ENCODE results near the gene LETM1. TPM values are rescaled to one million over a fixed set of nuclear protein-coding genes. Genes with fewer than 3 reads are reported as not detected.

Gene LETM1
- total RNA-seq = 10 to 100 TPM; 19.8 to 74.0 (median 30.2) TPM

DNA sequence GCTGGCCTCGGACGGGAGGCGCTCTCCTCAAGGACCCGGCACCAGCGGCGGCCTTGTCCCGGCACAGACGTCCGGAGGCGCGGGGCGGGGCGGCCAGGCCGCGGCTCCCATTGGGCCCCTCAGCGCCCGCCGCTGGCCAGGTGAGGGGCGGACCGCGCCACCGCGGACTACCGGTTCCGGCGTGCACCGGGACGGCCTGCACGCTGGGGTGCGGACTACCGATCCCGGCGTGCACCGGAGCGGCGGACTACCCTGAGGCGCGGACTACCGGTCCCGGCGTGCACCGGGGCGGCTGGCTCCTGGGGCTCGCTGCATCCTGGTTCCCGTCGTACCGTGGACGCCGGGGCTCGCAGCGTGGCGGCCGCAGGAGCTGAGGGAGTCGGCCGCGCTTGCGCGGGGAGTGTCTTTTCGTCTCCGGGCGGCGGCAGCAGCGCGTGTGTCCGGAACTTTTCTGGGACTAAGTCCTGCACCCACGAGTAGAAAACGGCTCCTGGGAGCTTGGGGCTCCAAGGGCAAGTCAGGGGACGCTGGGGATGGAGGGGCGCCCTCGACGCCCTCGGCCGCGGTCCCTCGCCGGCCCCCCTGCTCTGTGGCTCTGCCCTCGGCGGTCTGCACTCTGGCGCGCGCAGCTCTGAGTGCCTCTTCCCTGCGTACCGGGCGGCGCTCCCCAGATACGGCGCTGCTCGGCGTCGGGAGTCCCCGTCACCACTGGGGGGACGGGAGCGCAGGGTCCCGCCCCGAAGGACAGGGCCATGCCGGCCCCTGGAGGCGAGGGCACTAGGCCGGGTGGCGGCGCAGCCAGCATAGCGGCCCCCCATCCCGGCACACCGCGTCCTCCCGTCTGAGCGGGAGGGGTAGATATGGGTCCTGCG is at the start of gene LETM1:
Gene LETM1, minus strand, starts transcription at position 86 of the 872 bp plus-strand sequence. CDS start 206 bp downstream, outside the sequence.
- peak; percentile 87 to 94 (median 93) for ATAC-seq (replicated peaks in 6 of 8)
- peak within 1 kb of the TSS; percentile 64 to 76 for H3K27ac ChIP-seq
- in situ Hi-C loops (cut with MboI; ENCODE audit: low pct_unique_long_range_greater_than_20kb in 2 of 9, low sequenced_read_pairs in 9 of 9, unreplicated experiment in 9 of 9) = no loop called here
- peak within 1 kb of the TSS; percentile 50 to 93 (median 59) for H3K4me3 ChIP-seq
- WGBS, 10 experiments = 1 to 3% methylated on average over 11 to 26 of the region's 107 CpGs; no CpG with 5 or more reads in 8 of the 10 experiments
- peaks cover 21 to 30% of the 10 kb centered on the region in 2 donors for H3K4me1 ChIP-seq (replicated peaks in 1 of 2)

DNA sequence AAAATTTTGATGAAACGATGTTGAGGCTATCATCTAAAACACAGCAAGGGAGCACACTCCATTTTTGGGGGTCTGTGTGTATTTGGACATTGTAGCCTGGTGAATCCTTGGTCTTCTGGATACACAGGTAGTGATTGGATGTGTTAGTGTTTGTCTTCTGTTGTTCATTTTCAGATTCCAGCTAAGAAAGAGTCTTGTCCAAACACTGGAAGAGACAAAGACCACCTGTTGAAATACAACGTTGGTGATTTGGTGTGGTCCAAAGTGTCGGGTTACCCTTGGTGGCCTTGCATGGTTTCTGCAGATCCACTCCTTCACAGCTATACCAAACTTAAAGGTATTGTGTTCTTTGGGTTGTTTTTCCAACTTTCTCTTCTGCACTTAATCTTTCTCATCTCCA is 48.1 kb upstream of the LETM1 start:
- ATAC-seq (replicated peaks in 6 of 8) = no peak
- in situ Hi-C loops (cut with MboI; ENCODE audit: low pct_unique_long_range_greater_than_20kb in 2 of 9, low sequenced_read_pairs in 9 of 9, unreplicated experiment in 9 of 9) = no loop called here
- H3K27ac ChIP-seq = no peak overlapping the region
- WGBS, 10 experiments = 55 to 100% (median 79%) methylated on average over 1 to 3 of the region's 3 CpGs; no CpG with 5 or more reads in 3 of the 10 experiments
- H3K4me1 ChIP-seq (replicated peaks in 1 of 2) = peaks cover 5 to 6% of the 10 kb centered on the region in 2 donors
- H3K4me3 ChIP-seq = no peak overlapping the region

DNA sequence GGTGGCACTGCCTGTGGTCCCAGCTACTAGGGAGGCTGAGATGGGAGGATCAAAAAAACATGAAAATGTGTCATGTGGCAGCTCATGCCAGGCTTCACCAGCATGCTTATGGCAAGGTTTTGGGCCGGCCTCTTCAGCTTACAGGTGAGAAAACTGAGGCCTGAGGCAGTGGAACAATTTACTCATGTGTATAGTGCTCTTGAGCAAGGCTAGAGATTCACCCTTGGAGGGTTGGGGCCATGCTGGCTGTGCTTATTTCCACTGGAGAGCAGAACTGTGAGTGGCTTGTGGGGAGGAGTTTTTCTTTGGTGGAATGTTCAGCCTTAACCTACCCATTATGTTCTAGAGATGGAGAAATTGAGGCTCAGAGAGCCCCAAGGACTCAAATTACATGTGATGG is 47.1 kb upstream of the LETM1 start:
- Histone ChIP-seq H3K4me3 (no peak overlapping the region), H3K4me1 (replicated peaks in 1 of 2) (peaks cover 7 to 8% of the 10 kb centered on the region in 2 donors), H3K27ac (no peak overlapping the region)
- in situ Hi-C loops (cut with MboI; ENCODE audit: low pct_unique_long_range_greater_than_20kb in 2 of 9, low sequenced_read_pairs in 9 of 9, unreplicated experiment in 9 of 9) = no loop called here
- 86% methylated on average over 1 of the region's 1 CpG; no CpG with 5 or more reads in 9 of the 10 experiments for WGBS, 10 experiments
- ATAC-seq (replicated peaks in 6 of 8) = no peak

DNA sequence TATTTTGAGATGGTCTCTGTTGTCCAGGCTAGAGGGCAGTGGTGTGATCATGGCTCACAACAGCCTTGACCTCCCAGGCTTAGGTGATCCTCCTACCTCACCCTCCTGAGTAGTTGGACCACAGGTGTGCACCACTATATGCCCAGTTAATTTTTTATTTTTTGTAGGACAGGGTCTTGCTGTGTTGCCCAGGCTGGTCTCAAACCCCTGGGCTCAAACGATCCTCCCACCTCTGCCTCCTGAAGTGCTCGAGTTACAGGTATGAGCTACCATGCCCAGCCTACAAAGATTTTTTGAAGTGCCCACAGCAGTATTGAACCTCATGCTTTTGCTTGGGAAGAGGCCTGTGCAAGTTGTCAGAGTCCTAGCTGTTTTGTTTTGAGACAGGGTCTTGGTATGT is 46.3 kb upstream of the LETM1 start:
- no peak overlapping the region for H3K27ac ChIP-seq
- no peak for ATAC-seq (replicated peaks in 6 of 8)
- 60 to 100% (median 96%) methylated on average over 1 to 2 of the region's 2 CpGs; no CpG with 5 or more reads in 6 of the 10 experiments for WGBS, 10 experiments
- in situ Hi-C loops (cut with MboI; ENCODE audit: low pct_unique_long_range_greater_than_20kb in 2 of 9, low sequenced_read_pairs in 9 of 9, unreplicated experiment in 9 of 9) = no loop called here
- no peak overlapping the region for H3K4me3 ChIP-seq
- H3K4me1 ChIP-seq (replicated peaks in 1 of 2) = peaks cover 7 to 8% of the 10 kb centered on the region in 2 donors

DNA sequence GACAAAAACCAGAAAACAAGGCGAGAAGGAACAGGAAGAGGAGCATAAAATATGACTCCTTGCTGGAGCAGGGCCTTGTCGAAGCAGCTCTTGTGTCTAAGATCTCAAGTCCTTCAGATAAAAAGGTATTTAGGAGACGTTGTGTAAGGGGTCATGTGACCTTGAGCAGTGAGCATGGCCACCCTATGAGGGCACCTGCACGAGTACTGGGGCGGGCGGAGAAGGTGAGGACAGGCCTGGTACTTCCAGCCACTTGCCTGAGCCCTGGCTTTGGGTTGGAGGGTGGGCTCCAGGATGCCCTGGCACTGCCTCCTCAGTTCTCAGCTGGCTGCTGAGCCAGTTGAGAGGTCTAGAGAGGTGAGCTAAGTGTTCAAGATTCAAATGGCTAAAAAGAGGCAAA is 45.2 kb upstream of the LETM1 start:
- peaks cover 7 to 8% of the 10 kb centered on the region in 2 donors for H3K4me1 ChIP-seq (replicated peaks in 1 of 2)
- in situ Hi-C loops (cut with MboI; ENCODE audit: low pct_unique_long_range_greater_than_20kb in 2 of 9, low sequenced_read_pairs in 9 of 9, unreplicated experiment in 9 of 9) = no loop called here
- no peak overlapping the region for H3K27ac ChIP-seq
- ATAC-seq (replicated peaks in 6 of 8) = no peak
- no peak overlapping the region for H3K4me3 ChIP-seq
- WGBS, 10 experiments = 80 to 100% (median 97%) methylated on average over 1 to 5 of the region's 6 CpGs; no CpG with 5 or more reads in 3 of the 10 experiments

DNA sequence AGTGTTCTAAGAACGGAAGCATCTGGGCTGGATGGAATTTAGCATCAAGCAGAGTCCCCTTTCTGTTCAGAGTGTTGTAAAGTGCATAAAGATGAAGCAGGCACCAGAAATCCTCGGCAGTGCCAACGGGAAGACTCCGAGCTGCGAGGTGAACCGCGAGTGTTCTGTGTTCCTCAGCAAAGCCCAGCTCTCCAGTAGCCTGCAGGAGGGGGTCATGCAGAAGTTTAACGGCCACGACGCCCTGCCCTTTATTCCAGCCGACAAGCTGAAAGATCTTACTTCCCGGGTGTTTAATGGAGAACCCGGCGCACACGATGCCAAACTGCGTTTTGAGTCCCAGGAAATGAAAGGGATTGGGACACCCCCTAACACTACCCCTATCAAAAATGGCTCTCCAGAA is 44.7 kb upstream of the LETM1 start:
- Histone ChIP-seq H3K4me1 (replicated peaks in 1 of 2) (peaks cover 7 to 8% of the 10 kb centered on the region in 2 donors), H3K4me3 (no peak overlapping the region), H3K27ac (no peak overlapping the region)
- in situ Hi-C loops (cut with MboI; ENCODE audit: low pct_unique_long_range_greater_than_20kb in 2 of 9, low sequenced_read_pairs in 9 of 9, unreplicated experiment in 9 of 9) = no loop called here
- WGBS, 10 experiments = 73 to 100% (median 89%) methylated on average over 1 to 12 of the region's 16 CpGs
- no peak for ATAC-seq (replicated peaks in 6 of 8)

DNA sequence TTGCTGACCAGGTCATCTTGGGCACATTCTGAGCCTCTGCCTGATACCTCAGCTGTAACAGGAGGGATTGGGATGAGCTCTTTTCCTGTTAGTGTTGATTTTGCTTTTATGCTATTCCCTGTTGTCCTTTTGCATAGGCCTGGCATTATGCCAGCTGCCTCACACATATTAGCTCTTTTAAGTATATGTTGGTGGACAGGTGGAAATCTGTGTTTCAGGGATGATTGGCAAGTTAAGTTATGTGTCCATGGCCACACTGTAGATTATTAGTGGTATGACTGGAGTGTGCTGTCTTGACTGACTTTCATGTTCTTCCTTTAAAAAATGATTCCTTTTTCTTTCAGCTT is 44.1 kb upstream of the LETM1 start:
- ATAC-seq (replicated peaks in 6 of 8) = no peak
- peaks cover 7 to 8% of the 10 kb centered on the region in 2 donors for H3K4me1 ChIP-seq (replicated peaks in 1 of 2)
- in situ Hi-C loops (cut with MboI; ENCODE audit: low pct_unique_long_range_greater_than_20kb in 2 of 9, low sequenced_read_pairs in 9 of 9, unreplicated experiment in 9 of 9) = no loop called here
- no peak overlapping the region for H3K27ac ChIP-seq
- H3K4me3 ChIP-seq = no peak overlapping the region

DNA sequence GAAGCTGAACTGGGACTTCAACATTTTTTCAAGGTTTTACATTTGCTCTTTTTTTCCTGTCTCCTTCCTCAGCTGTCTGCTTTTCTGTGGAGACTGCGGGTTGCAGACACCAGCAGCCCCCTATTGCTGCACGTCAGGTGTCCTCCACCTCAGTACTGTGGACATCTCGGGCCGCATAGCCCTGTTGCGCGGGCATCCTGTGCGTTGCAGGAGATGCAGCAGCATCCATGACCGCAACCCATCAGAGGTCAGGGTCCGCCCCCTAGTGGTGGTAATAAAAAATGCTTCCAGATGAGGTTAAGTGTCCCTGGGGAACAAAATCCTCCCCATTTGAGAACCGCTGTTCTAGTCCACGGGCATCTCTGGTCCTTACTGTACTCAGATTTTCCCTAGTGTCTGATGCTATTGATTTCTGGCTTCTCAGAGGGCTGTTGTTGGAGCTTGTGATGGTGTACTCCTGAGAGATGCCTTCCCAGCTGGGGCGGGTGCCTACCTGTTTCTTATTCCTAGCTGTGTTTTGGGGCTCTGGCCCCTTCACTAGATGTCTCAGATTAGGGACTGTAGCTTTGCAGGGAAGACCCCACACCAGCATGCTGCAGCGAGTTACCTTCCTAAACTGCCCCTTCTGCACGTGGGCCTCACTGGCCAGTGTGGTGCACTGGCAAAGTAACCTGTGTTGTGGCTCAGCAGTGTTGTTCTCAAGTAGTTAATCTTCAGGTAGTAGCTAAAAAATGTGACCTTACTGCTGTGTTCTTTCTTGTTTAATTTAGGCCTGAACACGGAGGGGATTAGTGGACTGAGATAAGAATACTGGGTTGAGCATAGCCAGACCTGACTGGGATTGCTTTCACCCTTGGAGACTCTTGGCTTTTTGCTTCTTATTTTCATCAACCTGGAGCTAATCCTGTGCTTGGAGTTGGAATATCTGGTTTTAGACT is 43.5 kb upstream of the LETM1 start:
- no peak overlapping the region for H3K4me3 ChIP-seq
- H3K27ac ChIP-seq = no peak overlapping the region
- in situ Hi-C loops (cut with MboI; ENCODE audit: low pct_unique_long_range_greater_than_20kb in 2 of 9, low sequenced_read_pairs in 9 of 9, unreplicated experiment in 9 of 9) = no loop called here
- WGBS, 10 experiments = 0 to 100% (median 28%) methylated on average over 1 to 14 of the region's 15 CpGs; no CpG with 5 or more reads in 2 of the 10 experiments
- peak; percentile 96 to 99 (median 97) for ATAC-seq (replicated peaks in 6 of 8)
- H3K4me1 ChIP-seq (replicated peaks in 1 of 2) = peaks cover 7 to 8% of the 10 kb centered on the region in 2 donors

DNA sequence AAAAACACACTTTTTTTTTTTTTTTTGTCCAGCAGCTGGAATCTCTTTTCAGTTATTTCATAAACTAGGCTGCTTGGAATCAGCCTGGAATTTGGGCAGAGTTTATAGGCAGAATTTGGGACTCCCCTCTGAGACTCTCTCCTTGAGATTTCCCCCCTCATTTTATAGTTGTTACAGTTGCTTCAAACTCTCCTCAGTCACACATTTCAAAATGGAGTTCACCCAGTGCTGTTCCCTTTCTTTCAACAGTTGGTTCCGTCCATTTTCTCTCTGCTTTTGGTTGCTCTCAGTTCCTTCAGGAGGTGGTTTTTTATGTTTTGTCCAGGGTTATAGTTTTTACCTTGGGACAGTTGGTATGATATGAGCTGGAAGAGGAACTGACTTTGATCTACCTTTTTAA is 42.7 kb upstream of the LETM1 start:
- H3K27ac ChIP-seq = no peak overlapping the region
- in situ Hi-C loops (cut with MboI; ENCODE audit: low pct_unique_long_range_greater_than_20kb in 2 of 9, low sequenced_read_pairs in 9 of 9, unreplicated experiment in 9 of 9) = no loop called here

DNA sequence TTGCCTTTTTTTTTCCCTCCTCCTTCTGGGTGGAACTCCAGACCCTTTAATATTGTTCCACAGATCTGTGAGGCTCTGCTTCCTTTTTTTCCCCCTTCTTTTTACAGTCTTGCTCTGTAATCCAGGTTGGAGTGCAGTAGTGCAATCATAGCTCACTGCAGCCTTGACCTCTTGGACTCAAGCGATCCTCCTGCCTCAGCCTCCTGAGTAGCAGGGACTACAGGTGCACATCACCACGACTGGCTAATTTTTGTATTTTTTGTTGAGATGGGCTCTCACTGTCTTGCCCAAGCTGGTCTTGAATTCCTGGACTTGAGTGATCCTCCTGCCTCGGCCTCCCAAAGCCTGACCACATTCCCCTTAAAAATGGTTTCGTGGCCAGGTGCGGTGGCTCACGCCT is 42.1 kb upstream of the LETM1 start:
- WGBS, 10 experiments = 69 to 100% (median 100%) methylated on average over 1 to 4 of the region's 6 CpGs; no CpG with 5 or more reads in 5 of the 10 experiments
- Histone ChIP-seq H3K4me1 (replicated peaks in 1 of 2) (peaks cover 7 to 8% of the 10 kb centered on the region in 2 donors), H3K27ac (no peak overlapping the region), H3K4me3 (no peak overlapping the region)
- in situ Hi-C loops (cut with MboI; ENCODE audit: low pct_unique_long_range_greater_than_20kb in 2 of 9, low sequenced_read_pairs in 9 of 9, unreplicated experiment in 9 of 9) = no loop called here
- ATAC-seq (replicated peaks in 6 of 8) = no peak

More for the DNA sequence above, 42.7 kb upstream of the LETM1 start:
- 67 to 100% (median 100%) methylated on average over 1 of the region's 1 CpG; no CpG with 5 or more reads in 5 of the 10 experiments for WGBS, 10 experiments
- peak in 1 of 8 experiments; percentile 8 for ATAC-seq (replicated peaks in 6 of 8)
- Histone ChIP-seq H3K4me3 (no peak overlapping the region), H3K4me1 (replicated peaks in 1 of 2) (peaks cover 7 to 8% of the 10 kb centered on the region in 2 donors)

DNA sequence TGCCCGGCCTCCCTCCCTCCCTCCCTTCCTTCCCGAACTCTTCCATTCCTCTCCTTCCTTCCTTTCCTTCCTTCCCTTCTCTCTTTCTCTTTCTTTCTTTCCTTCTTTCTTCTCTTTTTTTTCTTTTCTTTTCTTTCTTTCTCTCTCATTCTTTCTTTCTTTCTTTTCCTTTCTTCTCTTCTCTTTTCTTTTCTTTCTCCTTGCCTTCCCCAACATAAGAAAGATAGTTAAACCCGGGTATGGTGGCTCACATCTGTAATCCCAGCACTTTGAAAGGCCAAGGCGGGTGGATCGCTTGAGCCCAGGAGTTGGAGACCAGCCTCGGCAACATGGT is 40.7 kb upstream of the LETM1 start:
- no peak overlapping the region for H3K27ac ChIP-seq
- ATAC-seq (replicated peaks in 6 of 8) = no peak
- H3K4me3 ChIP-seq = no peak overlapping the region
- peaks cover 7 to 8% of the 10 kb centered on the region in 2 donors for H3K4me1 ChIP-seq (replicated peaks in 1 of 2)
- 81 to 100% (median 97%) methylated on average over 2 to 6 of the region's 6 CpGs; no CpG with 5 or more reads in 2 of the 10 experiments for WGBS, 10 experiments
- in situ Hi-C loops (cut with MboI; ENCODE audit: low pct_unique_long_range_greater_than_20kb in 2 of 9, low sequenced_read_pairs in 9 of 9, unreplicated experiment in 9 of 9) = no loop called here

DNA sequence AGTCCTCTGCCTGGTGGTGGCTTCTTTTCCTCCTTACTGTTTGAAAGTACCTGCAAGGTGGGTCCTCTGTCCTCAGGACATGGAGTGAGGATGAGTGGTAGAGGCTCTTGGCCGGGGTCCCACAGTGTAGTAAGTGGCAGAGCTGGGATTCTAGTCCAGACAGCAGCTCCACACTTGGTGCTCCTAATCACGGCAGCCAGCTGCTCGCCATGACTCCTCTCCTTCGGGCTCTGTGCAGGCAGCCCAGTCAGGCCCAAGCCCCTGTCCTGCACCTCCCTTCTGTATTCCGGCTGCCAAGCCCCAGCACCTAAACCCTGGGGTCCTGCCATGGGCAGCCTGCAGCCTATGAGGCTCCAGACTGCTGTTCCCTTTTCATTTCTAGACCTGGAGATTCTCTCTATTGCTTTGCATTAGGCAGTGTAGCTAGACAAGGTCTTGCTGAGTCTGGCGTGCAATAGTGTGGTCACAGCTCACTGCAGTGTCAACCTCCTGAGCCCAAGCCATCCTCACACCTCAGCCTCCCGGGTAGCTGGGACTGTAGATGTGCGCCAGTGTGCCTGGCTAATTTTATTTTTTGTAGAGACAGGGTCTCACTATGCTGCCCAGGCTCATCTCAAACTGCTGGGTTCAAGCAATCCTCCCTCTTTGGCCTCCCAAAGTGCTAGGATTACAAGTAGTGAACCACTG is 40.2 kb upstream of the LETM1 start:
- H3K4me3 ChIP-seq = no peak overlapping the region
- no peak for ATAC-seq (replicated peaks in 6 of 8)
- in situ Hi-C loops (cut with MboI; ENCODE audit: low pct_unique_long_range_greater_than_20kb in 2 of 9, low sequenced_read_pairs in 9 of 9, unreplicated experiment in 9 of 9) = no loop called here
- peaks cover 7 to 8% of the 10 kb centered on the region in 2 donors for H3K4me1 ChIP-seq (replicated peaks in 1 of 2)
- WGBS, 10 experiments = 67 to 100% (median 100%) methylated on average over 1 to 3 of the region's 8 CpGs; no CpG with 5 or more reads in 1 of the 10 experiments
- no peak overlapping the region for H3K27ac ChIP-seq

All from motor neuron (in vitro differentiated cells).